22Rv1 (cell line): Measurements from ENCODE around the gene BNIP5.

Source experiments
- H3K27ac ChIP-seq: fragments of 450-650 bp; 2 replicates; pipeline ENCODE4 v1.5.1; 2017
- ZFX ChIP-seq: fragments of 450-650 bp; IDR thresholded peaks from 2 replicates; pipeline ENCODE4 v1.6.1; 2017; ENCODE audit warnings: antibody characterized with exemption, borderline replicate concordance
- TF ChIP-seq, protein P1 (sequence below): fragments of 450-650 bp; IDR thresholded peaks from 2 replicates; pipeline ENCODE4 v1.5.1; 2017; ENCODE audit warnings: mild to moderate bottlenecking

The BNIP5 gene

DNA sequence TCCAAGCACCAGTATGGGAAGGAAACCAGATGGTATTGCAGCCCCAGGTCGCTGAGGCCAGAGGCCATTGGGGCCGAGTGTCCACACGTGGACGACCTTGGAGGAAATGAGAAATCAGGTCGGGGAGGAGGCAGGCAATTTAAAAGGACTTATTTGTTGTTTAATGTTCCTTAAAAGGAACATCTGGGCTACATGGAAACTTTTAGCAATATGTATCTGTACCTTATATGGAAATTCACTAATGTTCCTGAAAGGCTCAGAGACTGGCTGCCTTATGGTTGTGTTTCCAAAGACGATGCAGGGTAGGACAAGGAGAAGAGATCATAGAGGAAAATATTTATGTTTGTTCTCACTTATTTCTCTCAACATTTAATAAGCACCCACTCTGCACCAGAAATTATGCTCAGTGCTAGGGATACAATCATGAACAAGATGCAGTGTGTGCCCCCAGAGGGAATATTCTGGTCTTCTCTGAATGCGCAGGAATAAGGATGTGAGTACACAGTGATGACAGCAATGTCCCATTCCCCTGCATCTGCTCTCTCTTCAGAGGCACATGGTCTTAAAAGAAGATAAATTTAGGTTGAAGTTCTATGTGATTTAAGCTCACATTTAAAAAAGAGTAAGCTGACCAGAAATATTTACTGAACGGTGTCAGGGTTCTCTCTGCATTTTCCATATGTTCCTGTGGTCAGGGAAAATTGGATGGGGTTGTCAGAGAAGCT is 3.4 kb downstream of the BNIP5 start:
- no peak overlapping the region for H3K27ac ChIP-seq
- TF ChIP-seq, protein P1, sequence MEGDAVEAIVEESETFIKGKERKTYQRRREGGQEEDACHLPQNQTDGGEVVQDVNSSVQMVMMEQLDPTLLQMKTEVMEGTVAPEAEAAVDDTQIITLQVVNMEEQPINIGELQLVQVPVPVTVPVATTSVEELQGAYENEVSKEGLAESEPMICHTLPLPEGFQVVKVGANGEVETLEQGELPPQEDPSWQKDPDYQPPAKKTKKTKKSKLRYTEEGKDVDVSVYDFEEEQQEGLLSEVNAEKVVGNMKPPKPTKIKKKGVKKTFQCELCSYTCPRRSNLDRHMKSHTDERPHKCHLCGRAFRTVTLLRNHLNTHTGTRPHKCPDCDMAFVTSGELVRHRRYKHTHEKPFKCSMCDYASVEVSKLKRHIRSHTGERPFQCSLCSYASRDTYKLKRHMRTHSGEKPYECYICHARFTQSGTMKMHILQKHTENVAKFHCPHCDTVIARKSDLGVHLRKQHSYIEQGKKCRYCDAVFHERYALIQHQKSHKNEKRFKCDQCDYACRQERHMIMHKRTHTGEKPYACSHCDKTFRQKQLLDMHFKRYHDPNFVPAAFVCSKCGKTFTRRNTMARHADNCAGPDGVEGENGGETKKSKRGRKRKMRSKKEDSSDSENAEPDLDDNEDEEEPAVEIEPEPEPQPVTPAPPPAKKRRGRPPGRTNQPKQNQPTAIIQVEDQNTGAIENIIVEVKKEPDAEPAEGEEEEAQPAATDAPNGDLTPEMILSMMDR: no peak
- TF ChIP-seq ZFX: no peak

DNA sequence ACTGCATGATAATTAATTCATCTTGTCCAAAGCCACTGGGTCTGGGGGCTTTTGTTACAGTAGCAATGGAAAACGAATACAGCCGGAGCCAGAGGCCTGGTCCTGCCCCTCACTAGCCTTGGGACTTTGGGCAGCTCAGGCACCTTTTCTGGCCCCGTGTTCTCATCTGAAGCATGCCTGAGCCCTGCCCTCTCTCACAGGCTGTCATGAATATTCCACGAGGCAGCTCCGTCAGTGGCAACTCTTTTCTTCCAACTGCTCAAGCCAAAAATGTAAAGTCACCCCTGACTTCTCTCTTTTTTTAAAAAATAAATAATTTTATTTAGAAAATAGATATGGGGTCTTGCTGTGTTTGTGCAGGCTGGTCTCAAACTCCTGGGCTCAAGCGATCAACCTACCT is 5.3 kb downstream of the BNIP5 start:
- TF ChIP-seq ZFX: no peak
- TF ChIP-seq, protein P1: no peak

GRCh38 chr6:36330366-36330765 is 6.3 kb downstream of the BNIP5 start:
- TF ChIP-seq, protein P1: no peak
- TF ChIP-seq ZFX: no peak
- H3K27ac ChIP-seq: no peak overlapping the region

More for the DNA sequence above, 5.3 kb downstream of the BNIP5 start:
- H3K27ac ChIP-seq: no peak overlapping the region

- no peak overlapping the region for H3K27ac ChIP-seq
- TF ChIP-seq, protein P1: no peak
- TF ChIP-seq ZFX: no peak
Observed at GRCh38 chr6:36329798-36330291, 6.8 kb downstream of the BNIP5 start.

DNA sequence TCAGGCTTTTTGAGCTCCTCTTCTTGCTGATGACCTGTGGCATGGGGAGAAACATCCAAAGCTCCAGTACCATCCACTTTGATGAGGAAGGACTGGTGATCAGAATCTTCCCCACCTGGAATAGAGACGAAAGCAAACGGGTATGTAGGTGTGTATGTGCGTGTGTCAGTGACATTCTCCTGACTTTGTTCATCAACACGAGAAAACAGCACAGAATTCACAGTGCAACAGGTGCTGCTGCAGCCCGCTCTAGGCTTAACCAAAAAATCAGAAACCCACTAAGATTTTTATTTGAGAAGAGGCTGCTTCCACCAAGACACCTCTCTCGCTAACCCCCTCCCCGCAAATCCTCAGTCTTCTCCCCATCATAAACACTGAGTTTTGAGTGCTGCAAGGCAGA is 8.1 kb downstream of the BNIP5 start:
- H3K27ac ChIP-seq: no peak overlapping the region
- no peak for TF ChIP-seq ZFX
- TF ChIP-seq, protein P1: no peak

- no peak for TF ChIP-seq ZFX
- TF ChIP-seq, protein P1: no peak
- H3K27ac ChIP-seq: no peak overlapping the region
Observed at GRCh38 chr6:36327919-36328236, 8.8 kb downstream of the BNIP5 start.

DNA sequence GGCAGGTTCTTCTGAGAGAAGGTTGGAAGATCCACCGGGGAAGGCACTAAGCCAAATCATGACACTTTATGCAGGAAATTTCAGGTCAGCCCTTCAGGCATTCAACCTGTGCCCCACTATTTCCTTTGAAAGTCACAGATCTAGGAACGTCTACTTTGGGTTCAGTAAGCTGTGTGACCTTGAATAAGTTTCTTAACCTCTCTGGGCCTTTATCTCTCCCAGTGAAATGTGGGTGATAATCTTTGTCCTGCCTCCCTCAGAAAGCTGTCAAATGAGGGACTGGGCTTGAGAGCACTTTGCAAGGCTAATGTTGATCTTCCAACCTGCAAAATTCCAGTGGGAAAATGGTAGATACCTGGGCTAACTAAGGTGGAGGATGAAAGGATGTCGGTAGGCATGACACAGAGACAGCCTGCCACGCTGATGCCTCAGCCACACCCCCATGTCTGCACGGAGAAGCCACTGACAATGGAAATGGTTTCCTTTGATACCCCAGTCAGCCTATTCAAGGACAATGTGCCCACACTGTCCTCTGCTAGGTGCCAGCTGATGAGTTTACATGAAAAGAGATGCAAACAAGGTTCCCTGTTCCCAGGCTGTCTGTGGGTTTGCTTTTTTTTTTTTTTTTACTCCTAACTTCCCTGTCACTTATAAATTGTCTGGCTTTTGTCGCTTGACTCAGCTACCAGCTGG is 9.3 kb downstream of the BNIP5 start:
- TF ChIP-seq, protein P1: no peak
- TF ChIP-seq ZFX: no peak
- H3K27ac ChIP-seq: no peak overlapping the region
